K562 (cell line): ENCODE data around the gene PDE9A. TPM values are rescaled to one million over a fixed set of nuclear protein-coding genes. Genes with fewer than 3 reads are reported as not detected.

Experiments used
- ATAC-seq: fragments of 200-7000 bp; cut with Tn5 transposase; 3 replicates; pipeline ENCODE4 v1.9.1; 2020; ENCODE audit warnings: moderate library complexity
- BruUV-seq: library from RNA; stranded (reverse); fragments of 400-500 nt; replicated peaks from 2 replicates; lab custom pipeline; 2021; lab: Mats Ljungman, UMichigan
- CTCF ChIA-PET: fragments of 300-600 bp; formaldehyde crosslinking; extraction: SDS; loops from one replicate; lab custom pipeline; 2021; ENCODE audit warnings: low intra/inter-chr PET ratio; lab: Yijun Ruan, JAX
- POLR2A ChIA-PET: fragments of 300-600, 350-650 bp; sonication (Branson Sonifier 250); formaldehyde crosslinking; extraction: SDS; loops from one replicate; lab custom pipeline; 2021; ENCODE audit warnings: antibody characterized with exemption, inconsistent platforms; lab: Yijun Ruan, JAX
- DNase-seq, 4 experiments: peaks; one replicate each; pipeline versions ENCODE4 v3.0.0 to v3.0.0-alpha.2; 2011 to 2018; ENCODE audit warnings: low spot score in 3 of 4, mixed read lengths in 3 of 4; ENCODE audit errors: extremely low read depth in 1 of 4
- FAIRE-seq: peaks from 2 replicates; lab custom pipeline; 2011; peaks lifted over from hg19 to GRCh38; lab: Jason Lieb, UNC
- H2AFZ ChIP-seq: 2 replicates; pipeline ENCODE4 v1.6.0; 2011; ENCODE audit warnings: low read depth, low read length, control low read depth, inconsistent platforms
- H3K27ac ChIP-seq: fragments of 200-600 bp; 3 replicates; pipeline ENCODE4 v1.8.0; 2011; ENCODE audit warnings: low read depth, mild to moderate bottlenecking, control low read depth, inconsistent platforms, low read length, moderate library complexity, mixed read lengths; ENCODE audit errors: extremely low read depth
- H3K27me3 ChIP-seq, 2 experiments: fragments of 300-600 bp in 1 of 2; 2 replicates in 1 of 2; 3 replicates in 1 of 2; pipeline versions ENCODE4 v1.6.0 to v1.8.0; 2011; ENCODE audit warnings: inconsistent platforms in 2 of 2, low read length in 2 of 2, mild to moderate bottlenecking in 1 of 2, mixed read lengths in 1 of 2, moderate library complexity in 1 of 2; ENCODE audit not compliant: control insufficient read depth in 2 of 2, insufficient read depth in 2 of 2
- H3K36me3 ChIP-seq: fragments of 300-600 bp; 3 replicates; pipeline ENCODE4 v1.8.0; 2011; ENCODE audit warnings: mild to moderate bottlenecking, low read length, inconsistent platforms; ENCODE audit not compliant: control insufficient read depth, insufficient read depth
- H3K4me1 ChIP-seq, 2 experiments: fragments of 200-600 bp in 1 of 2; replicated peaks in 1 of 2; 2 replicates in 1 of 2; 3 replicates in 1 of 2; pipeline versions ENCODE4 v1.5.1 to v1.8.0; 2011; ENCODE audit warnings: inconsistent platforms in 2 of 2, low read length in 2 of 2, mild to moderate bottlenecking in 1 of 2, mixed read lengths in 1 of 2, moderate library complexity in 1 of 2; ENCODE audit not compliant: control insufficient read depth in 2 of 2, insufficient read depth in 2 of 2
- H3K4me2 ChIP-seq: 2 replicates; pipeline ENCODE4 v1.6.1; 2011; ENCODE audit warnings: low read length, control low read depth, inconsistent platforms, mixed read lengths; ENCODE audit not compliant: insufficient read depth
- H3K4me3 ChIP-seq: fragments of 200-600 bp; sonication (generic), shearing (Covaris generic); 2 replicates; pipeline ENCODE4 v1.5.1; 2016; ENCODE audit warnings: control low read depth, inconsistent platforms
- H3K79me2 ChIP-seq: fragments of 200-600 bp; 3 replicates; pipeline ENCODE4 v1.8.0; 2011; ENCODE audit warnings: low read length, inconsistent platforms; ENCODE audit not compliant: control insufficient read depth, insufficient read depth
- H3K9ac ChIP-seq, 2 experiments: 2 replicates each; pipeline versions ENCODE4 v1.6.0 to v1.6.1; 2011; ENCODE audit warnings: low read depth in 2 of 2, low read length in 2 of 2, control low read depth in 1 of 2, inconsistent platforms in 1 of 2, mild to moderate bottlenecking in 1 of 2, mixed read lengths in 1 of 2; ENCODE audit not compliant: insufficient read depth in 1 of 2
- H3K9me1 ChIP-seq: one replicate; pipeline ENCODE4 v1.6.0; 2011; ENCODE audit warnings: inconsistent platforms, mild to moderate bottlenecking, low read length, moderate library complexity; ENCODE audit not compliant: control insufficient read depth, insufficient read depth
- H3K9me3 ChIP-seq: replicated peaks from 2 replicates; pipeline ENCODE4 v1.5.1; 2011; ENCODE audit warnings: low read depth, low read length, inconsistent platforms; ENCODE audit not compliant: control insufficient read depth, insufficient read depth
- H4K20me1 ChIP-seq: replicated peaks from 2 replicates; pipeline ENCODE4 v1.6.1; 2011; ENCODE audit warnings: low read length, inconsistent platforms, mixed read lengths; ENCODE audit not compliant: control insufficient read depth, insufficient read depth
- WGBS: fragments of 100-300 bp; shearing (Covaris generic); methylation state at CpG from one replicate; pipeline ENCODE4 v1.1.6; 2016; ENCODE audit warnings: low coverage, mixed read lengths; ENCODE audit not compliant: insufficient coverage; ENCODE audit errors: missing lambda C conversion rate; 5-methylcytosine and 5-hydroxymethylcytosine counted together
- in situ Hi-C: fragments of 300-500 bp; cut with MboI; formaldehyde crosslinking; loops from 4 replicates; pipeline ENCODE4 v1.15.0; 2018; ENCODE audit warnings: inconsistent platforms, mixed read lengths
- intact Hi-C: fragments of 100-400 bp; cut with micrococcal nuclease; formaldehyde crosslinking; loops from 2 replicates; pipeline ENCODE4 v1.14.2; 2022
- polyA plus RNA-seq, 8 experiments: library from polyadenylated mRNA; depleted of rRNA in 4 of 8; stranded (reverse) in 5 of 8; unstranded in 3 of 8; fragments of >200 nt; fragmentation: Nextera tagmentation in 2 of 8; fragmentation: Illumina TruSeq in 1 of 8; extraction: Ambion mirVana in 2 of 8; extraction: Trizol in 1 of 8; gene quantifications; 2 replicates each; pipeline versions ENCODE4 v1.2.1 to v1.2.3, GENCODE V29; 2011 to 2014; ENCODE audit warnings: inconsistent platforms in 1 of 8, missing spikeins in 1 of 8
- total RNA-seq, 7 experiments: library from RNA; depleted of rRNA in 6 of 7; stranded (reverse); fragments of >200 nt in 6 of 7; fragmentation: Illumina TruSeq in 2 of 7; extraction: Trizol in 2 of 7; gene quantifications; 2 replicates each; pipeline versions ENCODE4 v1.2.1 to v1.2.3, GENCODE V29; 2011 to 2021; ENCODE audit warnings: low replicate concordance in 1 of 7
- TF ChIP-seq, protein P1 (sequence below): sonication (generic); formaldehyde crosslinking; IDR thresholded peaks from 2 replicates; pipeline ENCODE4 v1.8.0; 2023; ENCODE audit warnings: mild to moderate bottlenecking, missing genetic modification reagents
- TF ChIP-seq, protein P2 (sequence below), 2 experiments: fragments of 450-650 bp in 1 of 2; sonication (generic) in 1 of 2; formaldehyde crosslinking in 1 of 2; IDR thresholded peaks in 1 of 2; conservative IDR thresholded peaks in 1 of 2; 2 replicates each; pipeline versions ENCODE4 v1.6.1 to v1.8.1; 2016 to 2023; ENCODE audit warnings: mild to moderate bottlenecking in 2 of 2, moderate library complexity in 2 of 2, inconsistent platforms in 1 of 2, missing genetic modification reagents in 1 of 2

PDE9A gene
- total and polyA plus RNA-seq, 9 of the 15 experiments (the other 6 are each of a cell fraction or from before 2014, with no cell fraction given) = 0.07 to 0.27 TPM; not detected in 7

DNA sequence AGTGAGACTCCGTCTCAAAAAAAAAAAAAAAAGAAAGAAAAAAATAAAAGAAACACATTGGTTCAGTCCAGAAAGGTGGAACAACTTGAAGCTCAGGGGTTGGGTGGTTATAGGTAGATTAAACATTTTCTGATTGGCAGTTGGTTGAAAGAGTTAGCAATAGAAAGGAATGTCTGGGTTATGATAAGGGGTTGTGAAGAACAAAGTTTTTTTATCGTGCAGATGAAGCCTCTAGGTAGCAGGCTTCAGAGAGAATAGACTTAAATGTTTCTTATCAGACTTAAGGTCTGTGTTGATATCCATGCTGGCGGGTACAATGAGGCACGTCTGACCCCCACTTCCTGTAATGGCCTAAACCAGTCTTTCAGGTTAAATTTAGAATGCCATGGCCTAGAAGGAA, 45.0 kb upstream of the PDE9A start (continued):
- TF ChIP-seq, protein P1, sequence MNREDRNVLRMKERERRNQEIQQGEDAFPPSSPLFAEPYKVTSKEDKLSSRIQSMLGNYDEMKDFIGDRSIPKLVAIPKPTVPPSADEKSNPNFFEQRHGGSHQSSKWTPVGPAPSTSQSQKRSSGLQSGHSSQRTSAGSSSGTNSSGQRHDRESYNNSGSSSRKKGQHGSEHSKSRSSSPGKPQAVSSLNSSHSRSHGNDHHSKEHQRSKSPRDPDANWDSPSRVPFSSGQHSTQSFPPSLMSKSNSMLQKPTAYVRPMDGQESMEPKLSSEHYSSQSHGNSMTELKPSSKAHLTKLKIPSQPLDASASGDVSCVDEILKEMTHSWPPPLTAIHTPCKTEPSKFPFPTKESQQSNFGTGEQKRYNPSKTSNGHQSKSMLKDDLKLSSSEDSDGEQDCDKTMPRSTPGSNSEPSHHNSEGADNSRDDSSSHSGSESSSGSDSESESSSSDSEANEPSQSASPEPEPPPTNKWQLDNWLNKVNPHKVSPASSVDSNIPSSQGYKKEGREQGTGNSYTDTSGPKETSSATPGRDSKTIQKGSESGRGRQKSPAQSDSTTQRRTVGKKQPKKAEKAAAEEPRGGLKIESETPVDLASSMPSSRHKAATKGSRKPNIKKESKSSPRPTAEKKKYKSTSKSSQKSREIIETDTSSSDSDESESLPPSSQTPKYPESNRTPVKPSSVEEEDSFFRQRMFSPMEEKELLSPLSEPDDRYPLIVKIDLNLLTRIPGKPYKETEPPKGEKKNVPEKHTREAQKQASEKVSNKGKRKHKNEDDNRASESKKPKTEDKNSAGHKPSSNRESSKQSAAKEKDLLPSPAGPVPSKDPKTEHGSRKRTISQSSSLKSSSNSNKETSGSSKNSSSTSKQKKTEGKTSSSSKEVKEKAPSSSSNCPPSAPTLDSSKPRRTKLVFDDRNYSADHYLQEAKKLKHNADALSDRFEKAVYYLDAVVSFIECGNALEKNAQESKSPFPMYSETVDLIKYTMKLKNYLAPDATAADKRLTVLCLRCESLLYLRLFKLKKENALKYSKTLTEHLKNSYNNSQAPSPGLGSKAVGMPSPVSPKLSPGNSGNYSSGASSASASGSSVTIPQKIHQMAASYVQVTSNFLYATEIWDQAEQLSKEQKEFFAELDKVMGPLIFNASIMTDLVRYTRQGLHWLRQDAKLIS (CRISPR knock-in tag) = no peak
- TF ChIP-seq, protein P2, sequence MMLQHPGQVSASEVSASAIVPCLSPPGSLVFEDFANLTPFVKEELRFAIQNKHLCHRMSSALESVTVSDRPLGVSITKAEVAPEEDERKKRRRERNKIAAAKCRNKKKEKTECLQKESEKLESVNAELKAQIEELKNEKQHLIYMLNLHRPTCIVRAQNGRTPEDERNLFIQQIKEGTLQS (IDR thresholded peaks at IDR 0.05) = no peak
- TF ChIP-seq, protein P2 (CRISPR knock-in tag; conservative IDR thresholded peaks at IDR 0.05) = no peak

DNA sequence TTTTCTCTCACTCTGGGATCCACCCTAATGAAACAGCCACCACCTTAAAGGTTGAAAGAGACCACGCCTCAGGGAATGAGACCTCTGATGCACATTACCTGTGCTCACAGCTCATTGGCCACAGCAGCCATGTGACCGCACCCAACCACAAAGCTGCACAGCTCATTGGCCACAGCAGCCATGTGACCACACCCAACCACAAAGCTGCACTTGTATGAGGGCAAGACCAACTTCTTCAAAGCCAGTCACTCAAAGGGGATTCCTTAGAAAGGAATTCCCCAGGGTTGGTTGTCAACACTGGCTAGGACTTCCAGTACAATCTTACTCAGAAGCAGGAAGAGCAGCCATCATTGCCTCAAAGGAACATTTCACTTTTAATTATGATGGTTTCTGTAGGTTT, 43.6 kb upstream of the PDE9A start:
- H3K4me3 ChIP-seq = no peak overlapping the region
- peak; percentile 81 for ATAC-seq
- peaks cover 0 to 1% of the 10 kb centered on the region in 2 experiments; a peak in 1 of 5 replicates for H3K4me1 ChIP-seq
- H3K36me3 ChIP-seq = no peaks in the 10 kb centered on the region
- H3K4me2 ChIP-seq = no peak overlapping the region
- H2AFZ ChIP-seq = no peak overlapping the region
- FAIRE-seq = no peak
- no peak overlapping the region for H3K27ac ChIP-seq
- no peaks in the 10 kb centered on the region; the same call in 1 of the 2 replicates for H4K20me1 ChIP-seq
- POLR2A ChIA-PET = no interaction called here
- H3K27me3 ChIP-seq = peaks cover 13 to 22% of the 10 kb centered on the region in 2 experiments; a peak in 4 of 5 replicates
- CTCF ChIA-PET = no interaction called here
- H3K9me3 ChIP-seq = peaks cover 2% of the 10 kb centered on the region; the same call in 1 of the 2 replicates
- peak in 3 of 4 experiments; percentile 50 to 70 (median 63) for DNase-seq
- H3K79me2 ChIP-seq = no peaks in the 10 kb centered on the region
- intact Hi-C loops = no loop called here
- 3% methylated on average over 2 of the region's 2 CpGs for WGBS
- H3K9me1 ChIP-seq = no peaks in the 10 kb centered on the region
- in situ Hi-C loops = no loop called here
- H3K9ac ChIP-seq = no peak overlapping the region
- BruUV-seq = no TSS peak
